HG02884 (cell line): Measurements from ENCODE around the gene IFNA17.
"Not testable (repeated sequence)": the region's sequence is repeated elsewhere in the genome, so short reads cannot be mapped to it uniquely, and the experiment has no call there.

ENCODE experiments used
- ATAC-seq: cut with Tn5 transposase; IDR thresholded peaks from one replicate; pipeline ENCODE4 v1.9.1; 2021; ENCODE audit warnings: mild to moderate bottlenecking, moderate library complexity; ENCODE audit not compliant: unreplicated experiment

Gene IFNA17

DNA sequence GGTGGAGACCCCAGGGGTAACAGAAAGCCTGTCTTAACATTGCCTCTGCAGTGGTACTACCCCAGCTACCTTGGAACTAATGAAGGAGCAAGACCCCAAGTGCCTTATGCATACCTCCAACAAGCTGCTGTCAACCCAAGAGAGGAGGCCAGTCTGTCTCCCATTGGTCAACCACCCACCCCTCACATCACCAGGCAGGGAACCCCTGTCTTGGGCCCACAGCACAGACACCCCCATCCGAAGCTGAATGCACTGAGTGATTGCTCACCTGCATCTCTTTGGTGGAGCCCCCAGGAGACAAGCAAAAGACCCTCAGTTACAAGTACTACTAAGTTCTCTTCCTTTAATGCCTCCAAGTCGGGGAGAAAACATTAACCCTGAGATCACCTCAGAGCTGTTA is 15.9 kb downstream of the IFNA17 start:
- ATAC-seq: not testable (repeated sequence)

GRCh38 chr9:21210782-21211181 is 17.2 kb downstream of the IFNA17 start:
- not testable (repeated sequence) for ATAC-seq

DNA sequence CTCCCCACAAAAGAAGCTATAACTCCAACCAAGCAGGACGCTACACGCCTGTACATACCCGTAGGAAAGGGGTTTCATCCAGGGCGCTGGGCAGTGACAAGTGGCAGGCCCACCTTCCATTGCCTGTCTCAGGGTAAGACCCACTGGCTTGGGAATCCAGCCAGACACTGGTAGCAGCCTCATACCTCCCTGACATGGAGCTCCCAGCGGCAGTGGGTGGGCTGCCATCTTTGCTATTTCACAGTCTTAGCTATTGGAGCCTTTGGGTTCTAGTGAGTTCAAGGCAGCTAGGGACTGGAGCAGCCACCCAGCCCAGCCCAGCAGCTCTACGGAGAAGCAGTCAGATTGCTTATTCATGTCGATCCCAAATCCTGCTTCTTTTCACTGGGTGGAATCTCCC is 17.7 kb downstream of the IFNA17 start:
- no peak for ATAC-seq

DNA sequence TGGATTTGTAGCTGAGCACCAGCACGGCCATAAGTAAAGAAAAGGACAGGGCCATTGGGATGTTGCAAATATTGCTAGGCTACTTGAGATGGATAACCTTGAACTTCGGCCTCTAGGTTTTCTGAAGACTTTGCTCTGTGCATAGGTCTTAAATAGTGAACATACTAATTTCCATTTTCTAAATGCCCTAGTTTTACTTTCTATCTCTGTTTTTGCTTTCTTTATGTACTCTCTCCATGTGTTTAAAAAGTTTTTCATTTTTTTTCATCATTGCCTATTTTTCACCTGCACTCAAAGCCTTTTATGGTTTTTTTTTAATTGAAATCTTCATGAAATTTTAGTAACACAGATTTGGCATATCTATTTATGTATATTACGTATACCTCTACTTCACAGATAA is 21.0 kb downstream of the IFNA17 start, which contains the start of gene IFNA10:
Gene IFNA10, minus strand, starts transcription at position 101 of the 400 bp plus-strand sequence. Its CDS starts 46 bp downstream, at position 55.
- ATAC-seq: not testable (repeated sequence)

DNA sequence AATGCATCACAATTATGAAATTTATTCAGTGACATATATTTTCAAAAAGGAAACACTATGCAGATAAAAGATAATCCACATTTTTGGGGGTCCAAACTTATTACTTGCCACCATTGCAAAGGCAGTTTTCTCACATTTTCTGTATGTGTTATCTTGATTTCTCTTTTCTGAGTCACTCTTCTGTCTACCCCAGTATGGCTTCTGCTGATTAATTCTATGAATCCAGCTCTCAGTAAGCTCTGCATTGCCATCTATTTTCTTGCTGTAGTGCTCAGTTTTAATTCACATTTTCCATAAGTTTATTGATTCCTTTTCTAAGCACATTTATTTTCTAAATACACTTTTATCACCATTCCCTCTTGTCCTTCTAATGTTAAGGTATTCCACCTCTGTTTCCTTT is 22.8 kb downstream of the IFNA17 start:
- ATAC-seq: no peak

DNA sequence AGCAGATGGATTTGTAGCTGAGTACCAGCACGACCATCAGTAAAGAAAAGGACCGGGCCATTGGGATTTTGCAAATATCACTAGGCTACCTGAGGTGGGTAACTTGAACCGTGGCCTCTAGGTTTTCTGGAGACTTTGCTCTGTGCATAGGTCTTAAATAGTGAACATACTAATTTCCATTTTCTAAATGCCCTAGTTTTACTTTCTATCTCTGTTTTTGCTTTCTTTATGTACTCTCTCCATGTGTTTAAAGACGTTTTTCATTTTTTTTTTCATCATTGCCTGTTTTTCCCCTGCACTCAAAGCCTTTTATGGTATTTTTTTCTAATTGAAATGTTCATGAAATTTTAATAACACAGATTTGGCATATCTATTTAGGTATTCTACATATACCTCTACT is 25.9 kb downstream of the IFNA17 start, which contains the start of gene IFNA7:
Gene IFNA7, minus strand, starts transcription at position 101 of the 400 bp plus-strand sequence. Its CDS starts 40 bp downstream, at position 61.
- ATAC-seq: not testable (repeated sequence)

- ATAC-seq: peak; percentile 92
Measured at GRCh38 chr9:21194867-21195776, 32.9 kb downstream of the IFNA17 start.

GRCh38 chr9:21187487-21187886 is 40.5 kb downstream of the IFNA17 start, which contains the start of gene IFNA4:
Gene IFNA4 (minus strand): TSS chr9:21187587. CDS start chr9:21187531, 56 bp downstream.
- ATAC-seq: not testable (repeated sequence)

GRCh38 chr9:21182810-21183736 is 44.9 kb downstream of the IFNA17 start:
- ATAC-seq: peak; percentile 97
